Stimulated activated CD8-positive, alpha-beta memory T cell treated with anti-CD3 and anti-CD28 coated beads, Interleukin-15, amount 100 ng/mL, for 24 hours (primary cell): Measurements from ENCODE around the gene PIGH.

Source experiments
- DNase-seq: peaks from one replicate; pipeline ENCODE4 v3.0.0-alpha.2; 2020; ENCODE audit warnings: low read depth

PIGH gene

DNA sequence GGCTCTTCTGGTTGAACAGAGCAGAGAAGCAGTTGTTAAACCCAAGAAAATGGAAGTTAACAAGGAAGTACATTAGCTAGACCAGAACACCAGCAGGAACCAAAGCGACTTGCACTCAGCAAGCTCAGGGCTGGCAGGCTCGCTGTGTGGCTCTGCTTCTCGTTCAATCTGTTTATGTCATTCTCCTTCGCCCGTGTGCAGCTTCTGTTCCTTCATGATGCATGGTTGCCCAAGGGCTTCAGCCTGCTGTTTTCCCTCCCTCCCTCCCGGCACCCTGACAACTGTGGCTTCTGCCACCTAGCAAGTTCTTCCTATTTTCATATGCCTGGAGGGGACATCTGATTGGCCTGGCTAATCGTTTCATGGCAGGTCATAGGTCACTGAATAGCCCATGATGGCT, 25.3 kb downstream of the PIGH start:
- no peak for DNase-seq

GRCh38 chr14:67574156-67574555, 25.9 kb downstream of the PIGH start:
- no peak for DNase-seq

GRCh38 chr14:67573228-67574010, 26.6 kb downstream of the PIGH start:
- no peak for DNase-seq

DNA sequence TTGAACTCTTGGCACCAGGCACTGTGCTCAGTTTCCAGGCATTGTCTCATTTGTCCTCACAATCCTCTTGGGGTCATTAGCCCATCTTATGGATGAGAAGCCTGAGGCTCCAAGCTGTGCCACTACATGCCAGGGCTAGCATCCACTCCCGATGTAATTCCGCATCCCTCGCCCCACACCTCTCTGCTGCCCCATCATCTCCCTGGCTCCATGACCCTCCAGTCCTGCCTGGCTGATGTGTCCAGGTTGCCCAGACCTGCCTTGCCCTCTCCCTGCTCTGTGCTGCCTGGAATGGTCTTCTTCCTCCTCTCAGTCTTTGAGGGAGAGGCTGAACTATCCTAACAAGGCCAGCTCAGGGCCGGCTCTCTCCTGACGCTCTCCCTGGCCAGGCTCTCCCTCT, 27.5 kb downstream of the PIGH start:
- no peak for DNase-seq

DNA sequence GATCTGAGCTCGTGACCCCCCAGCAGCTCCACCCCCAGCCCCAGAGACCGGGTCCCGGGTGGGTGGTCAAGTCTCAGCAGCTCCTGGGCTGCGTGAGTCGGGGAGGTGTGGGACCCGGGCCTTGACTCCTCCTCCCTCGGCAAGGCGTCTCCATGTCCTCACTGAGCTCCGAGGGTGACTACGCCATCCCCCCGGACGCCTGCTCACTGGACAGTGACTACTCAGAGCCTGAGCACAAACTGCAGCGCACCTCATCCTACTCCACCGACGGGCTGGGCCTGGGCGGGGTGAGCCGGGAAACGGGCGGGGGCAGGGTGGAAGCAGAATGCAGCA, 28.1 kb downstream of the PIGH start:
- no peak for DNase-seq

GRCh38 chr14:67571275-67571990, 28.6 kb downstream of the PIGH start:
- peak; percentile 8 for DNase-seq

- no peak for DNase-seq
These were observed 29.6 kb downstream of the PIGH start for GRCh38 chr14:67570453-67570852.

DNA sequence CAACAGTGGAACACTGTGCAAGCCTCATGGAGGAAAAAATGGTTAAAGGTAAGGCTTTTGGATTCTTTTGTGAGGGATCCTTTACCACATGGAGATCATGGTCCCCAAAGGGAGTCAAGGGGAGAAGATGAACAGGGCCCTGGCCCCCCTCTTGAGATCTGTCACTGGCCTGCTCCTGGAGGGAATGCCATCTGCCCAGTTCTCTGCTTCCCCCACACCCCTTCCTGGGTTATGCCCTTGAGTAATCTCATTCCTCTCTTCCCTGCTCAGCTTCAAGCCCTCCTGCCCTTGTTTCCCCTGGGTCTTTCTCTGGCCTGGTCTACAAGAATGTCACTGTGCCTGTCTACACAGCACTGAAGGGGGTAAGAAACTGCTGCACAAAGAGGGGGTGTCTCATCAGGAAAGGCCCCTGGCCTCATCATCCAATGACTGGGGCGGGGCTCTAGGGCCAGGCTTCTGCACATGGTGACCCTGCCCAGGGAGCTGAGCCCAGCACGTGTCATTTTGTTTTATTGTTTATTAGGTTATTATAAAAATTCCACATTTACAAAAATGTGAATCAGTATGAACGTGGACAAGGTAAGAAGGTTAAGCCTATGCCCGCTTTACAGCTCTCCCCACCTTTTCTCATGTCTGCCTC, 30.3 kb downstream of the PIGH start:
- no peak for DNase-seq

- no peak for DNase-seq
These were observed 30.9 kb downstream of the PIGH start for GRCh38 chr14:67569011-67569650.

DNA sequence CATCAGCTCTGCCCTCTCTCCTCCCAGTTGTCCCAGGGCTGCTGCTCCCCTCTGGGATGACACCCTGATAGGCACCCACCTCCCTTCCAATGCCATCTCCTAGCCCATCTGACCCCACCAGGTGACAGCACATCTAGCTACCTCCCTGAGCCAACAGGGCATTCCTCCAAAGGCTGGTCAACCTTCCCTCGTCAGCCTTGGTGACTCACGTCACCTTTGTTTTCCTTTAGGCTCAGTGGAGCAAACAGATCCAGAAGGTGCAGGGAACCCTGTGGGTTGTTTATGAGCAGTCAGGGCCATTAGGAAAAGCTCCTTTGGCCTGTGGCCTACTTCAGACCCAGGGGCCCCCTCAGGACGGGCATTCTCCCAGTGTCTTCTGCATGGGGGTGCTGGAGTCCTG, 32.4 kb downstream of the PIGH start:
- no peak for DNase-seq

- DNase-seq, result no peak
These were observed 33.2 kb downstream of the PIGH start for GRCh38 chr14:67566908-67567307.

- no peak for DNase-seq
These were observed 35.8 kb downstream of the PIGH start for GRCh38 chr14:67564236-67564635.

- DNase-seq, result no peak
These were observed 37.3 kb downstream of the PIGH start for GRCh38 chr14:67562776-67563150.

DNA sequence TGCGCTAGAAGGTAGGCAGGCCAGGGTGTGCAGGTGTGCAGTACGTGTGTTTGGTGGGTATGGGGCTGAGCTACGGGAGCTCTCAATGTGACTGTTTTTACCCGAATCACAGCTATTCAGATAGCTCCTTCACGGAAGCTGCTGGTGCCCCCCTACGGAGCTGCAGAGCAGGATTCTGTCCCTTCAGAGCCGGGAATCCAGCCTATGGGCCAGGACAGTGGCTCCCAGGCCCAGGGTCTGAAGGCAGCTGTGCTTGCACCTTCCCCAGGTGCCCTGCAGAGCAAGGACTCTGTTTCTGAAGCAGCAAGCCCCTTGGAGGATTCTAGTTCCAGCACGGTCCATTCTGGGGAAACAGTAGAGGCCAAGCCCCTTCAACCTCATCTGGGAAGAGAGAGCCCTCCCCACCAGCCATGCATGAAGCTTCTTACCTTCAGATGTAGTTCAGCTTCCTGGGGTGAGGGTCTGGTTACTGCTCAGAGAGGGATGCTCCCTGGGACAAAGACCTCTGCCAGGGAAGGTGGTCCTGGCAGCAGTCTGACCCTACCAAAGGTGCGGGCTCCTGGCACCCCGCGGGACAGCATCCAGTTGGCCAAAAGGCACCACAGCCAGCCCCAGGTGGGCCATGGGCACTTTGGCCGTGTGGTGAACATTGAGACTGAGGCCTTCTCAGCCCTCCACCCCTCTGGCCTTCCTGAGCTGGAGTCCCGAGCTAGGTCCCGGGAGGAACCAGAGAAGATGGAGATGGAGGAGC, 37.9 kb downstream of the PIGH start:
- no peak for DNase-seq

DNA sequence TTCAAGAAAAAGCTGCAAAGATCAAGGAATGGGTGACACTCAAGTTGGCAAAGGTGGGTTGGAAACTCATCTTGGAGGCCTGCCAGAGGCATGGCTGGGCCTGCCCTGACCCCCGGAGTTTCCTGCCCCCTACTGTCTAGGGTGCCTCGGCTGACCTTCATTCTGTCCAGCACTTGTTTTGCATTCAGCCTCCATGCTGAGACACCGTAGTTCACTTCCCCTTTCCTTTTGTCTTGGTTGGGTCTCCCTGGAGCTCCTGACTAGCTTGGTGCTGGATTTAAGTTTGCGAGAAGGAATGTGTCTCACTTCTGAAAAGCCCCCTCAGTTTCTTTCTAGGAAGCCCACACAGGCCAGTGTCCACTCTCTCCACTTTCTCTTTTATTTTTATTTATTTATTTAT, 40.4 kb downstream of the PIGH start:
- DNase-seq, result no peak

DNA sequence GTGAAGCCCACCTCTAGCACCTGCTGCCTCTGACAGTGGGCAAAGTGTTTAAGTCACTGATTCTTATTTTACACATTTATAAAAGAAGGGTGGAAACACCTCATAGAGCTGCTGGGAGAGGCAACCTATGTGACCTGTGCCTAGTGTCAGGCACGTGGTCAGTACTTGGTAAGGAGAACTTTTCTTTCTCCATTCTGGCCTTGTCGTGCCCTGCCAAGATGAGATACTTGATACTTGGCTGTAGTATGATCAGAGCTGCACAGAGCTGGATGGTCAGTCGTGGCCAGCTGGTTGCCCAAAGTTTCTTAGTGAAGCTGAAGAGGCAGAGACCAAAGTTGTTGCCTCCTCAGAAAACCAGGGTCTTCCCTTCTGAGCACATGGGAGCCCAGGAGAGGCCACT, 42.4 kb downstream of the PIGH start:
- no peak for DNase-seq

DNA sequence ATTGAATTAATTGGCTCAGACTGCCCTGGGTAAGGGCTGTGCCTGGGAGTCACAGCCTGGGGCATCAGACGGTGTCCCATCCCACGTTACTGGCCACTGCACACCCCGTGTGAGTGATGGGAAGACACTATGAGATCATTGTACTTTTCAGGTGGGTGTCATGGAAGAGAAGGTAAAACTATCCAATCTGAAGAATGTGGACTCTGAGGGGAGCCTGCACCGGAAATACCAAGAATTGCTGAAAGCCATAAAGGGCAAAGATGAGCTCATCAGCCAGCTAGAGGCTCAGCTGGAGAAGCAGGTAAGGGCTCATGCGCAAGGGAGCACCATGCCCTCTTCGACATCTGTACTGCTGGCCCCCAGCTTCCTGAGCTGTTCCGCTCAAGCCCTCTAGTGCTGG, 43.0 kb downstream of the PIGH start:
- DNase-seq, result no peak

GRCh38 chr14:67556671-67557070, 43.4 kb downstream of the PIGH start:
- no peak for DNase-seq

- no peak for DNase-seq
These were observed 44.5 kb downstream of the PIGH start for GRCh38 chr14:67555518-67556090.

GRCh38 chr14:67554341-67554740, 45.7 kb downstream of the PIGH start:
- no peak for DNase-seq

DNA sequence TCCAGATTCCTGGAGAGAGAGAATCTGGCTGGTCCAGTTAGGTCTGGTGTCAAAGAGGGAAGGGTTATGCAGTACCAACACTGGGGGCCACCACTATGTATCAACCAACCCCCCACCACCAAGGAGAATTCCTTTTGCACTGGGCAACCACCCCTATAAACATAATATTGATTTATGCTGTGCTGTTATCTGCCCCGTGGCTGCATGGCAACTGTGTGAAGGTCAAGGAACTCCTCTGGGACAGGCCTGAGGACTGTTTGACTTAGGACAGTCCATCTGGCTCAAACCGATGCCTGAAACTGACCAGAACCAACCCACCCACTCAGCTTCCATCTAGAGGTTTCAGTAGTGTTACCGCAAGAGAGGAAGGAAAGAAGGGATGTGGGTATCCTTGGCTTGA, 46.5 kb downstream of the PIGH start:
- DNase-seq, result no peak

DNA sequence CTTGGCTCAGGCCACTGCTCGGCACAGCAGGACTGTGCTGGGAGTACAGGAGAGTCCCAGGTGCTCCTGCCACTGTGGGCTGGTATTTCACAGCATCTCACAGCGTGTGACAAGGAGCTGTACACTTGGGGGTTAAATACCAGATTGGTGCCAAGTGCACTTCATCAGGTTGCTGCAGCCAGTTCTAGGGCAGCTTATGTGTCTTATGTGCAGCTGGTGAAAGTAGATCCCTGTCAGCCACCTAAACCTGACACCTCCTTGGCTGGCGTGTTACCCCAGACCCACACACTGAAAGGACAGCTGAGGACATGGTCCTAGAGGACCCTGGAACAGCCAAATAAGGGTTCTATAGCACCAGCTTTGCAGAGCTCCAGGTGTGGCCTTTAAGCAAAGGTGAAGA, 48.1 kb downstream of the PIGH start:
- DNase-seq, result no peak
